HG03060 (cell line): ENCODE data around the gene PALD1.

Source experiments
- ATAC-seq: cut with Tn5 transposase; IDR thresholded peaks from one replicate; pipeline ENCODE4 v1.9.1; 2021; ENCODE audit warnings: low read depth, moderate number of reproducible peaks; ENCODE audit not compliant: unreplicated experiment

PALD1 gene

DNA sequence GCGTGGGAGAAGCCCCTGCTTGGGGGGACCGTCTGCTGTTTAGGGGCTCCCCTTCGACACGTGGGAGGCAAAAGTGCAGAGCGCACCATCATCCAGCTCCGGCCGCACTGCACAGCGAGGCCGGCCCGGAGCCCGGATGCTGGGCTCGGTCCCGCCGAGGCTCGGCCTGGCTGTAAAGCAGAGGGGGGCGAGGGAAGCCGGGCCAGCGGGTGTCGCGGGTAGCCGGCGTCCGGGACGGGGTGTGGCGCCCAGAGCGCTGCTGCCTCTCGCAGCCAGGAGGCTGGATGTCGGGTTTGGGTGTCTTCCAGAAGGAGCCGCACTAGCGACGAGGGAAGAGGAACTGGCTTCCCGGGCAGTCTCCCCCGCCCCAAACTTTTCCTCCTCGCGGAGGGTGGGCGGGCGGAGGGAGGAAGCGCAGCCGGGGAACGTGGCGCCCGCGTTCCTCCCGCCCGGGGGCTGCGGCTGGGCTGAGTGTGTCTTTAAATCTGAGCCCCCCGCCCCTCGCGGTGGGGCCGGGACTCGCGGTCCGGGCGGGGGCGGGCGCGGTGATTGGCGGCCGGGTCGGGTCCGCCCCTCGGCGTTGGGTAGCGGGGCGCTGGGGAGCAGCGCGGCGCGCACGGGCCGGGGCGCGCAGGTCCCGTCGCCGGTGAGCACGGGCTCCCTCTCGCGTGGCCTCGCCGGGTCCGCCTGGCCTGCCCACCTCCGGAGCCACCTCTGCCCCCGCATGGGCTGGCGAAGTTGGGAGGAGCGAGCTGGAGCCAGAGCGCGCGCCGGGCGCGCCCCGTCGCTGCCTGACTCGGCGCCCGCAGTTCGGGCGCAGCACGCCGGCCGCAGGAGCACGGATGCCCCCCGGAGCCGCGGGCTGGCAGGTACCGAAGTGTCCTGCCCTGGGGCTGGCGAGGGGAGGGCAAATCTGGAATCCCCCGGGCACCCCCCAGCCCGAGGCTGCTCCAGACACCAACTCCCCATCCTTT is at the start of gene PALD1:
Gene PALD1, plus strand, starts transcription at position 577 of the 974 bp plus-strand sequence. CDS start 47,185 bp downstream, outside the sequence.
- no peak for ATAC-seq

DNA sequence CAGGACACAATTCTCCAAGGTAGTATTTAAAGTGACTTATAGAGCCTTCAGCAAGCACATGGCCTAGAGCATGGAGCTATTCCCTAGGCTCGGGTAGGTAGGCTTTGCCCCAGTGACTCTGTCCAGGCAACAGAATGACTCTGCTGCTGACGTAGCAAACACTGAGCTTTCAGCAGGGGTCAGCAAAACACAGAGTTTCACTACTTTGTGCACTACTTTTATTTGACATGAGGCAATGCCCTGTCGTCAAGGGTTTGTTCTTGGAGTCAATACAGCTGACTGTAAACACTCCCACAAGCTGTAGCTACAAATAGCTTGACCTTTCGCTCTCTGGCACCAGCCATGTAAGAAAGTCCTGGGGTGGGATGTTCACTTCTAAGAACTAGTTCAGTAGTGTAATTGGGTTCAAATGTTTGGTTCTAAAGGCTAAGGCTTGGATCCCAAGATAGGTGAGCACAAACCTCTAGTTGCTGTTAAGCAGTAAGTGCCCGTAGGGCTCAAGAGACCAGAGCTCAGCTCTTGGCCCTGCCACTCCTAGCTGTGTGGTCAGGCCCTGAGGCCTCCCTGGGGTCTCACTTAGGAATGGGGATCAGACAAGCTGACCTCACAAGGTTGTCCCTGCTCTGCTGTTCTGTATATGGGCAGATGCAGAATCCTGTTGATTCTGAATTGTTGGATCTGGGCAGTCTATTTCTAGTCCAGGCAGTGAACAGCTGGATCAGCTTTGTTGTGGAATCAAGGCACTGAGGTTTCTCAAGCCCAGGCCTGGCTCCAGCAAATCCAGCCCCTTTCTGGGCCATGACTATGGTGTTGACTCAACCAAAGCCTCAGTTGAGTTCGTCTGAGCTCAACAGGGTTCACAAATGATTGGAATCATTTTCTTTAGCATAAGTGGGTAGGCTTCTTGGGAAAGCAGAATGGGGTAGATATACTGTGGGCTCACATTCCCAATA is 47.8 kb upstream of the PALD1 start:
- no peak for ATAC-seq

DNA sequence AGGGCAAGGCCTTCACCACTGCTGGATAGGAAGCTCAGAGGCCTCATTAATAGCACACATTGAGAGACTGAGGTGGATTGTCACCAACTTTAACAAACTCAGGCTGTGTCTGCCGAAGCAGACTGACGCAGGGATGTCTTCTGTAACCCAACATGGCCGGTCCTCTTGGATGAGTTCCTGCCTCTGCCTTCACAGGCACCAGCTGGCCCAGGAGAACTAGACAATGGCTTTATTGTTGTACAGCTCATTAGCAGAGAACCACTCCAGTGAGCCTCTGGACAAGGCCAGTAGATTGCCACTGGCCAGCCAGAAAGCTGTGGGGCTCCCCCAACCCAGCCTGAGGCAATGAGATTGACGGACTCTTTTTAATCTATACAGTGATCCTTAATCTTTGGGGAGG is 46.5 kb upstream of the PALD1 start:
- ATAC-seq = no peak

DNA sequence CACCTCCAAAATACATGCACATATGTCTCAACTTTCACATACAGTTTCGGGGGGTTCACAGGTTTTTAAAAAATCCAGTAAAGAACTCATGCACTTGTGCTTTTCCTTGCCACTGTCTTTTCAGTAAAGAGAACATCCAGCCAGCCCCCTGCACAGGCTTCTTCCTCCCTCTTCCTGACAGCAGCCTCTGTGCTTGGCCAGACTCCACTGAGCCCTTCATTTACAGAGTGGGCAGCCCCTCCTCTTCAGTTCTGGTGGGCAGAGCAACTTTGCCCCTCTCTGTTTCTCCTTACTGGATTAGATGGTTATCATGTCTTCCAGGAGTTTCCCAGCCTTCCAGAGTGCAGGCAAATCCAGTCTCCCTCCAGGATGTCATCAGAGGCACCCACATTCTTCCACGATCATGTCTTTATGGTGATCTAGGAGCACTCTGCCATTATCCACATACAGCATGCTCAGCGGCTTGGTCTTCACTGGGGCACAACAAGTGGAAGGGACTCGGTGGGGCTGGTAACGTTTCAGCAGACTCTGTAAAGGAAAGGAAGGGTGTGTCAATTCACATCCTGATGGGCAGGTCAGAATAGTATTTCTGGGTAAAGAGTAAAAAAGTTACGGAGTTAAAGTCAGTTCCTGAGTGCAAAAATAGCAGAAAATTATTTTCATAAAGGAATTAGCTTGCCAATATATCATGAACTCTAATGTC is 45.9 kb upstream of the PALD1 start:
- no peak for ATAC-seq

DNA sequence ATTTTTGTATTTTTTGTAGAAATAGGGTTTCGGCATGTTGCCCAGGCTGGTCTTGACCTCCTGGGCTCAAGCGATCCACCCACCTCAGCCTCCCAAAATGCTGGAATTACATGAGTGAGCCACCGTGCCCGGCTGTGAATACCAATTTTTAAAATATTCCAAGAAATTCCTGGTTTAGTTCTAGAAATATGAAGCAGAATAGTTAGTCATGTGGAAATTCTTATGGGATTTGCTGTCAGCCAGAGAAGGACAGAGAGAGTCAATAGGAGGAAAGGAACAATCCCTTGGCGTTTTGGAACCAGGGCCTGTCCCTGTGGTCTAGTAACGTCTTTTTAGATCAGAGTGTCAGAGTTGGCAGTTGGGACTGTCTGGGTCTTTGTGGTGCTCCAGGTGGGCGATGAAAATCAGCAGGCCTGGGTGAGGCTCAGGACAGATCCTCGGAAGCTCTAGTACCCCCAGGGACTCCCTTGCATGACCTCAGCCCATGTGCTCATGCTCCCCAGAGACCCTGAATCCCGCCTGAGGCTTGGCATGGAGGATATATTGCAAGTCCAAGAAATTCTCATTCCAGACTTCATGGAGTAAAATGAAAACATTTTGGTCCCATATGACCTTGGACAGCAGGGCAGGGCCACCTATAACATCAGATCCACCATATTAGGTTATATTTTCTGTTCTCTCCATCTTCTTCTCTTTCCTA is 44.8 kb upstream of the PALD1 start:
- ATAC-seq = no peak

DNA sequence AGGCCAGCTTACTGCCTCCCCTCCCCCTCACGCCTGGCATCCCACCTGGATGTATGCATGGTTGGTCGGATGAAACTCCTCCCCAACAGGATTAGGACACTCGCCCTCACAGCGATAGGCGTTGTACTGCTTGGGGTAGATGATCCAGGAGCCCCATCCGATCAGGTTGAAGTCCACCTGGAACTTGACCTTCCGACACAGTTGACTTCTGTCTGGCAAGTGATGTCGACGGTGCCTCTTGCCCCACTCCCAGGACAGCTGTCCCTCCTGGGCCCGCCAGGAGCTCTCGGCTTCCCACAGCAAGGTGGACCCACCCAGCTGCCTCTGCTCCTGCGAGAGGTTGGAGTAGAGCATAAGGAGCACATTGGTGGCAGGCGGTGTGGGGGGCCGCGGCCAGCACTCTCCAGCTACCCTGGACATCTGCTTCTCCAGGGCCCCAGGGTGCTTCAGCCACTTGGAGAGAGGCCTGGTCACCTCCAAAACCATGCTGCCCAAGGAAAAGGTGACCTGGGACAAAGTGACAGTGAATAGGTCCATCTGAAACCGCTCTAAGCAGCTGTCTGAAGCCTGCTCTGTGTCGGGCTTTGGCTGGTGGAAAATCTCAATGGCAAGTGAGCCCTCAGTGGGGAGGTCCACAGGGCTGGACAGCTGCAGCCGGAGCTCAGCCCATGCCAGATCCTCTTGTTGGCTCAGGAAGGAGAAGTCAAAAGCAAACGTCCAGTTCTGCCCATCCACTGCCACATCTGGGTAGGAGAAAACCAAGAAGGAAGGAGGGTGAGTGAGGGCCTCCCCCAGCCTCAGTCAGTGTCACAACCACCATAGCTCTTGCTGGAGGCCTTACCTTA is 43.1 kb upstream of the PALD1 start:
- ATAC-seq = no peak

DNA sequence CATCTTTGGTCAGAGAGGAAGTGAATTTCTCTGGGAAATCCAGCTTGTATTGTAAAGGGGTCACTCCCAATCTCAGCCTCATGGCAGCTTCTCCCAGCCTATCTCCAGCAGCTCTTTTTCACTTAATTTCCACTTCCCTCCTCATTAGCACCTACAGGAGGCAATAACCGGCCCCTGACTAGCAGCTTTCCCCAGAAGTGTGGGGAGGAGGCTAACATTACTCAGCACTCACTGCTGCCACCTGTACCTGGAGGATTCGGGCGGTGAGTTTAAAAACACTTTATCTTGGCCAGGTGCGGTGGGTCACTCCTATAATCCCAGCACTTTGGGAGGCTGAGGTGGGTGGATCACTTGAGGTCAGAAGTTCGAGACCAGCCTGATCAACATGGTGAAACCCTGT is 40.8 kb upstream of the PALD1 start:
- ATAC-seq = no peak

DNA sequence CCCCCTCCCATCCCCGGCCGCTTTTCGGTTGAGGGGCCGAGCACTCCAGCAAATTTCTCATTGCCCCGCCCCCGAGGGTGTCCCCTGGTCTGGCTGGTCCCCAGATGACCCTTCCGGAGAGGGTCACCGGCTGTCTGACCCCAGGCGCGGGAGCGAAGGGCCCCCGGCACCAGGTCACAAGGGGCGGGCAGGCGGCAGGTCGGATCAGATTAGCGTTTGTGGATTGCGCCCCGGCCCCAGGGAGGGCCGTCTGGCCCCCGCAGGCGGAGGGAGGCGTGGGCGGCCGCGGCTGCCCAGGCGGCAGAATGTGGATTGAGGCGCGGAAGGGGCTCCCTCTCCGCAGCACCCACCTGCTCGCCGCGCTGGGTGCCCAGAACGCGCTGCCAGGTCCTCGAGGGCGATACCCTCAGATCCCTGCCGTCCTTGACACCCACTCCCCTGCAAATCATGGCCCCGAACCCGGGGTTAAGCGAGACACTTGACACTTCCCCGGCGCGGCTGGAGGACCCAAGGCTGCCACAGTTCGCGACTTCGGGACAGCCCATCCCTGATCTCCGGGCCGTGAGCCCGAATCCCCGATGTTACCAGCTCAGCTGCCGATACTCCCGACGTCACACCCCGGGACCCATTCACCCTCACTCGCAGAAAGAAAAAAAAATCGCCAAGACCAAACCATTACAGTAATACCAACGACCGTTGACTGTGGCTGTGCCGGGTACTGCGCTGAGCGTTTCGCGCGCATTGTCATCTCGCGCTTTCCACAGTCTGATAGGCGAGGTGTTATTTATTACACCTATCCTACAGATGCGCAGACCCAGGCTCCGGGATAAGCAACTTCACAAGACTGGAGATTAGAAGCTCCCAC is 38.0 kb upstream of the PALD1 start:
- no peak for ATAC-seq

DNA sequence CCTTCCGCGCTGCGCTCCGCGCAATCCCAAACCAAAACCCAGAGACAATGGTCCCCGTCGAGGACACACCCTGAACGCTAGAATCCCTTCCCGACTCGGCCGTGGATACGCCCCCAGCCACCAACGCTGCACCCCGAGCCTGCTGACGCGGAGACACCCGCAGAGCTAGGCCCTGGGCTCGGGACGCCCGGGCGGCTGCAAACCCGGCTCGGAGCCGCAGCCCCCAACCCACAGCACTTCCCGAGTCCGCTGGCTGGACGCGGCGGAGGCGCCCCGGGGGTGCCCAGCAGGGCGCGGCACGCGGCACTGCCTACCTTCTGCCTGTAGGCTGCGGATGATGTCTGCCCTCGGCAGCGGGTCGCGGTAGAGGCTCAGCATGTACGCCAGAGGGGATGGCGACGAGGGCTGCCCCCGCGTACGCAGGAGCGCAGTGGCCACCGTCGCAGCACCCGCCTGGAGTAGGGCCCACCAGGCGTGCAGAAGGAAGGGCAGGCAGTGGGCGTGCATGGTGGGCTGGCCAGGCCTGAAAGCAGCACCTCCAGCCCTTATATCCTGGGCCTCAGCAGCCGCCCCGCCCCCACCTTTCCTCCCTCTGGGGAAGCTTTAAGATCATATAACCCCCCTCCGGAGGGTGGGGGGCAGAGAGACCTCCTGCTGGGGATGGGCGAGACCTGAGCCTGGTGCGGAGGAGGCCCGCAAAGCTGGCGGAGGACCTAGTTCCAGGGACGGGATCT is 37.2 kb upstream of the PALD1 start, which contains the start of gene NODAL:
Gene NODAL, minus strand, starts transcription at position 521 of the 734 bp plus-strand sequence. Its CDS starts 14 bp downstream, at position 507.
- no peak for ATAC-seq

DNA sequence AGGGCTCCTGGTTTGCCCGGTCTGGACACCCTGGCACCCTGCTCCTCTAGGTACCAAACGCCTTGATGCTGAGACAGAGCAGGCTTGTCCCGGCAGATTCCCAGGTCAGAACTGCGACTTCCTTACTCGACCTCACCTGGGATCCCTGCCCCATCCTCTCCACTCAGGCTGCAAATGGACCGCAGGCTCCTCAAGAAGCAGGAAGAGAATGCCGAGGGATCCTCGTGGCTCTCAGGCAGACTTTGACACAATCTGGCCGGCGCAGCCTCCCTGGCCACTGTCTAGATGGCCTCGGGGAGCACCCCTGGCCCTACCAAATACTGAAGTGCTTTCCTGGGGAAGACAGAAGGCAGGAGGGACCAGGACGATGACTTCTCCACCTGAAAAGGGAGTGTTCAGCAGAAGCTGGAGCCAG is 36.7 kb upstream of the PALD1 start:
- ATAC-seq = no peak

DNA sequence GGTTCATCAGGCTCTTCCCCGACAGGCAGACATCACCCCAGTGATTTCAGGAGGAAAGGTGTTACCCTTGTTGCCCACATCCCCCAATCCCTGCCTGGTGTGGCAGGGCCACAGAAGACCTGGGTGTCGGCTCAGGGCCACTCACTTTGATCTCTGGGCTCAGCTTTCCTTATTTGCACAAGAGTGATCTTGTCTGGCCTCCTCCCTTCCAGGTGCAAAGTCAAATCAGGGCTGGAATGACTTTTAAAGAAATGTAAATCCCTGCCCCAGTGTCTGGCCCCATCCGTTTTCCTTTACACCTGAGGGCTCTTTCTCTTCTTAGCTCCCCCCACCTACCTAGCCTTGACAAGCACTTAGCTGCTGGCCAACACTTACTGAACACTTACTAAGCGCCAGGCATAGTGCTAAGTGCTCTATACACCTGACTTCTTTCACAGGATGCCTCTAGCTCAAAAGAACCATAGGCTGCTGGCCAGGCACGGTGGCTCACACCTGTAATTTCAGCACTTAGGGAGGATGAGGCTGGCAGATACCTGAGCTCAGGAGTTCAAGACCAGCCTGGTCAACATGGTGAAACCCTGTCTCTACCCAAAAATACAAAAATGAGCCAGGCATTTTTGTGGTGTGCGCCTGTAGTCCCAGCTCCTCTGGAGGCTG is 36.1 kb upstream of the PALD1 start:
- ATAC-seq = no peak

DNA sequence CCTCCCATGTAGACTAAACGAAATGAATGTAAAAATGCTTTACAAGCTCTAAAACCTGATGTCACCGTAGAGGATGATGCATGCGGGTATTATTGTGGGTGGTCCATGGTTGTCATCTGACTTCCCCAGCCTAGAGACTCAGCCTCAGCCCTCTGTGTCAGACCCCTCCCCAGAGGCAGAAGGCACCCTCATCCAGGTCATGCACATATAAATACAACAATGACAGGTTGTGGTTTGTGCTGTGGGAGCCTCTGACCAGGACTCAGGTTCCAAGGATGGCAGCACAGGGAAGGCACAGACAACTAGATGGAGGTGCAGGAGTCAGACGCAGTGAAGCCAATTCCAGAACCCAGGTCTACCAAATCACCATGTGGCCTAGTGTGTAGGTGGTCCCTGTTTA is 33.8 kb upstream of the PALD1 start:
- no peak for ATAC-seq

DNA sequence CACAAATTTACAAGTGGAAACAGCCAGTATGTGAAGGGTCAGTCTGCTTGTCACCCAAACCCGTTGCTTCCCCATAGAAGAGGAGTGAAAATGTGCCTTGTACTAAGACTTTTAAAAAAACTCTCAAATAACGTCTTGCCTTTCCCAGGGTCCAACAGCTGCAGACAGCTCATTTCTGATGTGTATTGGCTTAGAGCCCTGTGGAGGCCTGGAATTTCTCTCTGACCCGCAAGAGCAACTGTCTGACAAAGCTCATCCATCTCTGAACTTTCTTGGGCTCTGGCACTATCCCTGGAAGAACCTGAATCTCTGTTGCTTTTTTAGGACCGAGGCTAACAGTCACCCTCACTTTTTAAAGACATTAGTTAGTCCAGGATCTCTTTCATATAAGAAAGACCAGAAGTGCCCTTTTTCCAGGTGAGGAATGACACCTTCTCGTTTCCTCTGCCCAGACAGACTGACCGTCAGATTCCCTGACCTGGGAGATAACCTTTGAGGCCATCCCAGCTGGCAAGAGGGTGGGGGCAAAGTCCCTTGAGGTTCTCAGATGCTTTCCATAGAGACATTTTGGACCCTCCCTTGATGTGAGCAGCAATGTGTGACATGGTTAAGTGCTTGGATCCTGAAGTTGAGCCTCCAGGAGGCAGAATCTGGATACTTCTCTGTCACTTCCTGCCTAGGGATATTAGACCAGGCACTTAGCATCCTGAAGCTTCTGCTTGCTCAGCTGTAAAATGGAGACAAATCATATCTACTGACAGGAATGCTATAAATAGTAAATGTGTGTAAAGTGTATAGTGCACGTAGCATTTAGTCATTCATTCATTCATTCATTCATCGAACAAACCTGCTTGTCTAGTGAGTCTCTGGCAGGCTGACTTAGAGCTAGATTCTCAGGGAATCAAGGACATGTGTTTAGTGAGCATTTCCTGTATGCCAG is 32.6 kb upstream of the PALD1 start:
- ATAC-seq = no peak

DNA sequence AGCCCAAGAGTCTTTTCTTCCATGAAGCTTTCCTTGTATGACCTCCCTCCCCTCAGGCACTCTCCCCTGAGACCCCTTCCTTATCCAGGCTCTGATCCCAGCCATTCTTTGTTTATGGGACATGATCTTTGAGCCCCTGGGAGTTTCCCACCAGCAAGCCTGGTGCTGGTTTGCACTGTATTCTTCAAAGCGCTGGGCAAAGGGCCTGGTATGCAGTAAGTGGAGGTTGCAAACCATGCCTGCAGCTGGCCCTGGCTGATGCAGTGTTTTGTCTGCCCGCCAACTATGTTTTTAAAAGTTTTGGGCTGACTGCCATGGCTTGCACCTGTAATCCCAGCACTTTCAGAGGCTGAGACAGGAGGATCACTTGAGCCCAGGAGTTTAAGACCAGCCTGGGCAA is 30.3 kb upstream of the PALD1 start:
- ATAC-seq = no peak

DNA sequence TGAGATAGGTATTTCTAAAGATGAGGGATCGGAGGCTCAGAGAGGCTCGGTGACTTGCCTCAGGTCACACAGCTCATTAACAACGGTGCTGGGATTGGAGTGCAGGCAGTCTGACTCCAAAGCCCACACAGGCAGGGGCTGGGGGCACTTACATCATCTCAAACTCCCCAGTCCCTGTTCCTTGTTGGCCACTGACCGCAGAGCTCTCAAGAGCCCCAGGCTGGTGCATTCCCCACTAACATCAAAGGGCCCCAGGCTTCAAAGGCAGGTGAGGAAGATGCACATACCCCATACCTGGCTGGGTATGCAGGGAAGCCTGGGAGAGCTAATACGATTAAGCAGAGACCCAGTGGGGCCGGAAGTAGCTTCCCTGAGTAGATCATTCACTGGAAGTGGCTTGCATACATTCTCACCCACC is 23.3 kb upstream of the PALD1 start:
- ATAC-seq = no peak

DNA sequence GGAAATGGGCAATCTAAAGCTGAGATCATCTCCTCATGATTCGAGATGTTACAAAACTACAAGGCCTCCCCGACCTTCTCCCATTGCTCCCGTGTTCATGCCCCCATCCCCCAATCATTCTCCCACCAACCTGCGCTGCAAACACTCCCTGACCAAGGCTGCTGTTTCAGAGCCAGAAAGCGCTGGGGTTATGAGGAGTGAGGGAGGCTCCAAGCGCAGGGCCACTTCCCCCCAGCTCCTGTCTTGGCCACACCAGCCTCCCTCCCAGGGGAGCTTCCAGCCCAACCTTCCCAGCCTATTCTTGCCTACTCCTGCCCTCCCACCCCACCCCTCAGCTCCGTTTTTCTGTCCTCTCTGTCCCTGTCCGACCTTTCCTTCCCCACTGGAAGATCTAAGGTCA is 22.4 kb upstream of the PALD1 start:
- ATAC-seq = no peak
